GM10266 (cell line): ENCODE results near the gene RPL32.

Source experiments
- DNase-seq: peaks from one replicate; pipeline ENCODE4 v3.0.0; 2012; ENCODE audit errors: extremely low spot score
- CTCF ChIP-seq: IDR thresholded peaks from 2 replicates; pipeline ENCODE4 v1.5.1; 2012; ENCODE audit warnings: mild to moderate bottlenecking, low read depth; ENCODE audit not compliant: control insufficient read depth, insufficient read depth; ENCODE audit errors: missing control alignments

RPL32 gene

GRCh38 chr3:12829886-12830784 is 11.2 kb downstream of the RPL32 start:
- no peak for TF ChIP-seq CTCF
- no peak for DNase-seq

GRCh38 chr3:12829404-12829803 is 12.0 kb downstream of the RPL32 start:
- no peak for TF ChIP-seq CTCF
- no peak for DNase-seq

- no peak for TF ChIP-seq CTCF
- DNase-seq = no peak
These were observed 12.6 kb downstream of the RPL32 start for GRCh38 chr3:12828751-12829150.

- no peak for DNase-seq
- no peak for TF ChIP-seq CTCF
These were observed 16.2 kb downstream of the RPL32 start for GRCh38 chr3:12825156-12825555.

GRCh38 chr3:12824299-12824698 is 17.1 kb downstream of the RPL32 start:
- no peak for TF ChIP-seq CTCF
- DNase-seq = no peak

- peak; percentile 35 for TF ChIP-seq CTCF
- DNase-seq = no peak
These were observed 18.5 kb downstream of the RPL32 start for GRCh38 chr3:12822725-12823373.

GRCh38 chr3:12818773-12819172 is 22.6 kb downstream of the RPL32 start:
- TF ChIP-seq CTCF = no peak

More at GRCh38 chr3:12818773-12819172, 22.6 kb downstream of the RPL32 start:
- DNase-seq = no peak
